EL (cell line): ENCODE results near the gene HBE1.
"Not testable (repeated sequence)": the region's sequence is repeated elsewhere in the genome, so short reads cannot be mapped to it uniquely, and the experiment has no call there.

Experiments used
- DNase-seq: peaks from one replicate; pipeline ENCODE4 v3.0.0-alpha.2; 2016

The HBE1 gene

DNA sequence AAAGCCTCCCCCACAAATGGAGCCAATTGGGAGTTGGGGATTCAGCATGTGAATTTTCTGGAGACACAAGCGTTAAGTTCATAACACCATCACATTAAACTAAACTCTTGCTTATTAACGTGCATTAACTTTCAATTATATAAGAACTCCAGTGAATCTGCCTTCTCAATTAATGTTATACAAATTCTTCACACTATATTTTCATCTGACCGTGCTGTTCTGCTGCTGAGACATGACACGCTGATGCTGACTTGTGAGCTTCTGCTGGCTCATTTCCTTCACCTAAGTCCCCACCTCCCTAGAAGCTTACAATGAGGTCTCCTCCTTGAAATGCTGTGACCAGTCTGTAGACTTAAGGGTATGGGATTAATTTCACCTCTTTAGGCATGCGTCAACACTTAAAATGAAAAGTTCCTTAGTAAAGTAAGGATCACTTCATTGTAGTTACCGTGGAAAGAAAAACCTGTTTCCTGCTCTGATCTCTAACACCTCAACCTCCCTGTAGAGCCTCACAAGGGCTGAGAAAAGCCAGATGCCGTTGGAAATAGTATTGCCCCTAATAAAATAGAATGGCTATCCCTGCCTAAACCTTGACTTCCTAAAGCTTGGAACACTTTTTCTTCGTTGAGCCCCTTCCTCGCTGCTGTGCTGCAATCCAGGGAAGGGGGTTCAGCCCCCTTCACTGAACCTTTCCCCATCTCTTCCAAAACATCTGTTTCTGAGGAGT lies 17.4 kb downstream of the HBE1 start:
- DNase-seq = no peak

DNA sequence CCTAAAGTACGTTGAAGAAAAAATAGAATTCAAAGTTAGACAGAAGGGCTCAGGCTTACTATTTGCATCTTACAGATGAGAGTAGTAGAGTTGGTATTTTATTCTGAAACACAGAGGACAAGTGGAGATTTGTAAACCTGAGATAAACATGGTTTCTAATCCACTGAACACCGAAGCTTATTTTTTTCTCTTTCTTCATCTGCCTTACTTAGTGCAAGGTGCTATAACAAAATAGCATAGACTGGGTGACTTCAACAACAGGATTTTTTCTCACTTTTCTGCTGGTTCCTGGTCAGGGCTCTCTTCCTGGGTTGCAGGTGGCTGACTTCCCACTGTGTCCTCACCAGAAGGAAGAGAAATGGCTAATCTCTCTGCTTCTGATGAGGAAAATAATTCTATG lies 18.0 kb downstream of the HBE1 start:
- no peak for DNase-seq

DNA sequence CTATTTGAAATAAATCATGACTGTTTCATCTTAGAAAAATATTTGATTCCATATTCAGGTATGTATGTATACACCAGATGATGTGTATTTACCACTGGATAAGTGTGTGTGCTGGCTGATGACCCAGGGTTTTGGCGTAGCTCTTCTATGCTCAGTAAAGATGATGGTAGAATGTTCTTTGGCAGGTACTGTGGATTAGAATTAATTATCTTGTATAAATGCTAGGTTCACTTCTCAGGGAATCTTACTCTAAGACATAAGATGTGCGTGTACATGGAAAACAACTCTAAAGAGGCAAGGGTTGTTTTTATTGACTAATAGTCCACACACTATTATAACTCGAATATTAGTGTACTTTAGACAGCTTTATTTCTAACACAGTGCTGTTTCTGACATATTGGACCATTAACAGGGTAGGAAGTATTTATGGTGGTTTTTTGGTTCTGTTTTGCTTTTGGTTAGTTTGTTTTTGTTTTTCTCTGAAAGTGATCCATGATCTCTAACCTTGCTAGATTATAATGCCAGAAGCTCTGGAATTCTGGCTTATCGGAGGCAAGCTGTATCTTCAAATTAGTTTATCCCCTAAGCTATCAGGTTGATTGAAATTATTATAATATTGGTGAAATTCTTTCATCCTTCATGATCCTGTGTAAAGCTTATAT lies 19.1 kb downstream of the HBE1 start:
- DNase-seq = no peak

- not testable (repeated sequence) for DNase-seq
Observed at GRCh38 chr11:5249807-5250396, 19.8 kb downstream of the HBE1 start, which contains the start of gene HBG1. HBG1 (minus strand) TSS chr11:5249857; CDS start chr11:5249804, 53 bp downstream.

- DNase-seq = not testable (repeated sequence)
Observed at GRCh38 chr11:5248498-5248897, 21.2 kb downstream of the HBE1 start.

DNA sequence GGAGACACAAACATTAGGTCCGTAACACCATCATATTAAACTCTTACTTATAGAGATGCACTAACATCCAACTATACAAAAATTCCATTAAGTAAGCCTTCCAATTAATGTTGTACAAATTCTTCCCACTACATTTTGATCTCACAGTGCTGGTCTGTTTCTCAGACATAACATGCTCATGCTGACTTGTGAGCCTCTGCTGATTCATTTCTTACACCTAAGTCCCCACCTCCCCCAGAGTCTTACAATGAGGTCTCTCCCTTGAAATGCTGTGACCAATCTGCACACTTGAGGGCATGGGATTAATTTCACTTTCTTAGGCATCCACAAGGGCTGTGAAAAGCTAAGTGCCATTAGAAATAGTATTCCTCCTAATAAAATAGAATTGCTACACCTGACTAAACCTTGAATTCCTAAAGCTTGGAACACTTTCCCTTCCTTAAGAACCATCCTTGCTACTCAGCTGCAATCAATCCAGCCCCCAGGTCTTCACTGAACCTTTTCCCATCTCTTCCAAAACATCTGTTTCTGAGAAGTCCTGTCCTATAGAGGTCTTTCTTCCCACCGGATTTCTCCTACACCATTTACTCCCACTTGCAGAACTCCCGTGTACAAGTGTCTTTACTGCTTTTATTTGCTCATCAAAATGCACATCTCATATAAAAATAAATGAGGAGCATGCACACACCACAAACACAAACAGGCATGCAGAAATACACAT lies 22.1 kb downstream of the HBE1 start:
- no peak for DNase-seq

DNA sequence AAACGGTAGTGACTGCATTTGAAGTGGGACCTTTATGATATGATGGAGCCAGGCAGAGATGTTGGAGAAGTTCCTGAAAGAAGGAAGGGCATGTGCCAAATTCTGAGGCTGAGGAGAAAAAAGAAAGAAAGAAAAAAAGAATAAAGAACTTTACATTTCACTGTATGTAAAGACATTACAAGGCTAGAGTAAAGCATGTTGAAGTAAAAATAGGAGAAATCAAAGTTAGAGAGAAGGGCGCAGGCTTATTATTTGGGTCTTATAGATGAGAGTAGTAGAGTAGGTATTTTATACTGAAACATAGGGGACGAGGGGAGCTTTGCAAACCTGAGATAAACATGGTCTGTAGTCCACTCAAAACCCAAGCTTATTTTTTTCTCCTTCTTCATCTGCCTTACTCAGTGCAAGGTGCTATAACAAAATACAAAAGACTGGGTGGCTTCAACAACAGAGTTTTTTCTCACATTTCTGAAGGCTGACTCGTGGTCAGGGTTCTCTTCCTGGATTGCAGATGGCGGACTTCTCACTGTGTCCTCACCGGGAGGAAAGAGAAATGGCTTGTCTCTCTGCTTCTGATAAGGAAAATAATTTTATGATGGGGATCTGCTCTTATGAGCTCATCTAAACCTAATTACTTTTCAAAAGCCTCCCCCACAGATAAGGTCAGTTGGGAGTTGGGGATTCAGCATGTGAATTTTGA lies 22.8 kb downstream of the HBE1 start:
- DNase-seq = peak; percentile 12

DNA sequence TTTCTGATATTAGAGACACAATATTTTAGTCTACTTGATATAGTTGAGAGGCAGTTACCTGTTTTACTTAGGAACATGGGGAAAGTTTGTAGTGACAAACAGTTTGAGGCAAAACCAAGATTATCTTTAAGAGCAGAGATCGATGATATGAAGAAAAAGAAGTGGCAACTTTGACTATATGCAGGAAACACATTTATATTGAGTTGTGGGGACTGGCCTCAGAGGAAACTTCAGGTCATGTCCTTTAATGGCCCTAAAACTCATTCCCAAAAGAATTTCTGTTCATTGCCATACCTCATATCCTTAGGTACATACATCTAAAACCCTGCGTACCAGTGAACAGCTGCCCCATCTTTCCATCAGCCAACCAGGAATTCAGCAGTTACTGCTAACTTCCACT lies 24.6 kb downstream of the HBE1 start:
- no peak for DNase-seq

DNA sequence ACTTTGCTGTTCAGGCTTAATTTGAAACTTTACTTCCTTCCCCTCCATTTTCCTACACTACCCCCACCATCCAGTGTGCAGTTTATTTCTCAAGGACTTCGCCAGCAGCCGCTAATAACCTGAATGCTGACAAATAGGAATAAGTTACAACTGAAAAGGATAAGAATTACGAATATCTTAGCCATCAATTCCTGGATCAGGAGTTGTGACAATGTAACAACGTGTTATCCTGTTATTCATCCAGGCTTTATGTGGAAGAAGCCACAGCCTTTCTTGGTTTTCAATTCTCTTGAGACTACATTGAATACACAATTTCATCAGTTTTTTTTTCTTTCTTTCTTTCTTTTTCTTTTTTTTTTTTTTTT lies 25.9 kb downstream of the HBE1 start:
- no peak for DNase-seq

DNA sequence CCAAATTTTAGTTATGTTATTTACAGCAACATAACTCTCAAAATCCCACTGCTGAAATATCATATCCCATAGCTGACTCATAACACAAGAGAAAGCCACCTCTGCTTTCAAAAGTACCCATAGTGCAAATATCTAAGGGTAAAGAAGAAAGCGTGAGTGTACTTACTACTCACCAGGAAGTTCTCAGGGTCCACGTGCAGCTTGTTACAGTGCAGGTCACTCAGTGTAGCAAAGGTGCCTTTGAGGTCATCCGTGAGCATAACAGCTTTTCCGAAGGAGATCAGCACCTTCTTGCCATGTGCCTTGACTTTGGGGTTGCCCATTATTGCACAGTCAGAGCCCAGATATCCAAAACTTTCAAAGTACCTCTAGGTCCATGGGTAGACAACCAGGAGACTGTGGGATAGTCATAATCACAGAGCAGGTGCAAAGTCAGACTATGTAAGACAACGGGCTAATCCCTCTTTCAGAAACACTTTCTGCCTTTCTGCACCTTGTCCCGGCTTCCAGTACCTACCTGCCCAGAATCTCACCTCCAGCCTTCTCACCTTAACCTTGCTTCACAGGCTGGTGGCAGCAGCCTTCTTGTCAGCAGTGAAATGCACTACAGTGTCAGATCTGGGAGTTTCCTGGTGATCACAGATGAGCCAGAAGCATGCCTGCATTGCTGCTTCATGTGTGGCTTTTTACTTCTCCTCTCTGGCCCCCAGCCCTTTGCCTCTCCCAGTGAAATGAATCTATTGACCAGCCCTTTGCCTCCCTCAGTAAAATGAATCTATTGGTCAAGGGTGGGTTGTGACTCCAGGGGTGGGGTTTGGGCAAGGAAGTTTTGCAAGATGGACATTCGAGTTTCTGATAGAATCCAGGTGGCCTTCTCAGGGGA lies 26.6 kb downstream of the HBE1 start:
- DNase-seq = no peak

- DNase-seq = no peak
Observed at GRCh38 chr11:5242208-5242607, 27.5 kb downstream of the HBE1 start.

- DNase-seq = no peak
Observed at GRCh38 chr11:5241458-5241857, 28.3 kb downstream of the HBE1 start.

DNA sequence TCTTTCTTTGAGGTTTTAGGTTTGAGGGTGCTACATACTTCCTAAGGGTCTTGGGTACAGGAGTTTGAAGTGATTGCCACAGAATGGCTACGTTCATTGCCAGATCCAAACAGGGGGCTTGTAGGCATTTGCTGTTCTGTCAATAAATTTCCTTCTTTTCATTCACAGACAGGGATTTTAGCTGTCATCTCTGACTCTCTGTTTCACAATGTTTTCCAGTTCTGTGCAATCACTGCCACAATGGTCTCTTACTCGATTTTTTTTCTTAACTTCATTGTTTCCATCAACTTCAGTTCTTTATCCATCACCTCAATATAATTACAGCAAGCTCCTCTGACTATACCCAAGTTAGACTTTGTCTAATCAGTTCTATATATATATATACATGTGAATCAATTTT lies 29.3 kb downstream of the HBE1 start:
- DNase-seq = no peak

- DNase-seq = no peak
Observed at GRCh38 chr11:5240056-5240455, 29.7 kb downstream of the HBE1 start.

DNA sequence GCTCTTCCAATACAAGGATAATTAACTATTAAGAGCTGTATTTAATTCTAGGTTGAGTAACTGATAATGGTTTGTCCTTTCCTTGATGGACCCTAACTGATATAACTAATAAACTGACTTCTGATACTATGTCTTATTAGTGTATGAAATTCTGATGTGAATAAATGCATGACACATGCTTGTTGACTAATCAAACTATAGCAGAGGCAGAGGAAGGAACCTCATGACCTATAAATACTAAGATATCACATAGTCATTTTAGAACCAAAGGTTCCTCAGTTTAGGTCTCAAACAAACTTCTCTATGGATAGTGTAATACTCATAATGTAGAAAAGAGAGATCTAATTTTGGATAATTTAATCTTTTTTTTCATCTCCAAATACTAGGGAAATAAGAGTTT lies 30.7 kb downstream of the HBE1 start:
- DNase-seq = no peak

- DNase-seq = no peak
Observed at GRCh38 chr11:5238486-5238885, 31.3 kb downstream of the HBE1 start.

GRCh38 chr11:5237420-5237819 lies 32.3 kb downstream of the HBE1 start:
- no peak for DNase-seq

DNA sequence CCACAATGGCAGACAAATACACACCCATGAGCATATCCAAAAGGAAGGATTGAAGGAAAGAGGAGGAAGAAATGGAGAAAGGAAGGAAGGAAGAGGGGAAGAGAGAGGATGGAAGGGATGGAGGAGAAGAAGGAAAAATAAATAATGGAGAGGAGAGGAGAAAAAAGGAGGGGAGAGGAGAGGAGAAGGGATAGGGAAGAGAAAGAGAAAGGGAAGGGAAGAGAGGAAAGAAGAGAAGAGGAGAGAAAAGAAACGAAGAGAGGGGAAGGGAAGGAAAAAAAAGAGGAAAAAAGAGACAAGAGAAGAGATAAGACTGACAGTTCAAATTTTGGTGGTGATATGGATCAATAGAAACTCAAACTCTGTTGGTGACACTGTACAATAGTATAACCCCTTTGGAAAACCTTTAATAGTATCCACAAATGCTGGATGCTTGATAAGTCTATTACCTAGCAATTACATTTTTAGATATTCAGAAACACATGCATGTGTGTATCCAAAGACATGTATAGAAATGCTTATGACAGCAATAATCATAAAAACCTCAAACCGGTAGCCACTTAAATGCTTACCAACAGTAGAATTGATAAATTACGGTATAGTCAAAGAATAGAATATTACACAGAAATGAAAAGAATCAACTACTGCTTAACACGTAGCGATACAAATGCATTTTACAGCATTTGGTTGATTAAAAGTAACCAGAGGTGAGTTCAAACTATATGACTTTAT lies 34.2 kb downstream of the HBE1 start:
- no peak for DNase-seq

GRCh38 chr11:5234381-5234834 lies 35.3 kb downstream of the HBE1 start, which contains the start of gene HBD:
HBD (minus strand) TSS chr11:5234483; CDS start chr11:5234433, 50 bp downstream.
- DNase-seq = peak; percentile 18

- no peak for DNase-seq
Observed at GRCh38 chr11:5233307-5233706, 36.4 kb downstream of the HBE1 start.

- DNase-seq = no peak
Observed at GRCh38 chr11:5232821-5233220, 36.9 kb downstream of the HBE1 start.
